Measurements from ENCODE around the gene ZNFX1. TPM values are rescaled to one million over a fixed set of nuclear protein-coding genes. Genes with fewer than 3 reads are reported as not detected.

The ZNFX1 gene
- total RNA-seq, 3 donors from 2014 or later: 33.6 to 36.4 (median 35.5) TPM

GRCh38 chr20:49268600-49269365 lies 9.1 kb downstream of the ZNFX1 start:
- Histone ChIP-seq H3K4me1 (ENCODE audit: low read depth) (peaks cover 9% of the 10 kb centered on the region), H3K9me3 (no peaks in the 10 kb centered on the region), H3K4me3 (no peak overlapping the region), H3K36me3 (ENCODE audit: low read depth) (peaks cover 9% of the 10 kb centered on the region)
- intact Hi-C loops (cut with DNase I, micrococcal nuclease): no loop called here
- DNase-seq (no peak), ATAC-seq (peak; percentile 12)
- no peak for TF ChIP-seq CTCF (IDR thresholded peaks at IDR 0.05)

- peak; percentile 16 for ATAC-seq
- DNase-seq: no peak
- no peak for TF ChIP-seq CTCF (IDR thresholded peaks at IDR 0.05)
- no peak overlapping the region for H3K4me3 ChIP-seq
- H3K4me1 ChIP-seq (ENCODE audit: low read depth): peaks cover 7% of the 10 kb centered on the region
- intact Hi-C loops (cut with DNase I, micrococcal nuclease): no loop called here
- peaks cover 12% of the 10 kb centered on the region for H3K36me3 ChIP-seq (ENCODE audit: low read depth)
- no peaks in the 10 kb centered on the region for H3K9me3 ChIP-seq
Measured at GRCh38 chr20:49267327-49267726, 10.5 kb downstream of the ZNFX1 start.

GRCh38 chr20:49262444-49262843 lies 15.4 kb downstream of the ZNFX1 start:
- intact Hi-C loops (cut with DNase I, micrococcal nuclease): no loop called here
- no peak for TF ChIP-seq CTCF (IDR thresholded peaks at IDR 0.05)
- Histone ChIP-seq H3K4me3 (no peak overlapping the region), H3K36me3 (ENCODE audit: low read depth) (peaks cover 19% of the 10 kb centered on the region), H3K9me3 (no peaks in the 10 kb centered on the region), H3K4me1 (ENCODE audit: low read depth) (no peaks in the 10 kb centered on the region)
- ATAC-seq (no peak), DNase-seq (no peak)

- DNase-seq: no peak
- no peak overlapping the region for H3K4me3 ChIP-seq
- H3K4me1 ChIP-seq (ENCODE audit: low read depth): no peaks in the 10 kb centered on the region
- peaks cover 32% of the 10 kb centered on the region for H3K36me3 ChIP-seq (ENCODE audit: low read depth)
- H3K9me3 ChIP-seq: no peaks in the 10 kb centered on the region
- intact Hi-C loops (cut with DNase I, micrococcal nuclease): no loop called here
- TF ChIP-seq CTCF (IDR thresholded peaks at IDR 0.05): no peak
- ATAC-seq: no peak
Measured at GRCh38 chr20:49261173-49261572, 16.7 kb downstream of the ZNFX1 start.

- Histone ChIP-seq H3K9me3 (no peaks in the 10 kb centered on the region), H3K36me3 (ENCODE audit: low read depth) (peaks cover 39% of the 10 kb centered on the region), H3K4me3 (no peak overlapping the region), H3K4me1 (ENCODE audit: low read depth) (no peaks in the 10 kb centered on the region)
- DNase-seq (no peak), ATAC-seq (no peak)
- intact Hi-C loops (cut with DNase I, micrococcal nuclease): no loop called here
- TF ChIP-seq CTCF (IDR thresholded peaks at IDR 0.05): no peak
Measured at GRCh38 chr20:49260218-49260617, 17.6 kb downstream of the ZNFX1 start.
